ENCODE measurements around the gene TECPR1.

GRCh38 chr7:98295467-98296192, 43.6 kb upstream of the TECPR1 start:
- TF ChIP-seq EZH2 (IDR thresholded peaks at IDR 0.05; ENCODE audit: insufficient read depth, poor library complexity, severe bottlenecking) (no peak), EZH2phosphoT487 (IDR thresholded peaks at IDR 0.05; ENCODE audit: insufficient read depth, low read depth) (no peak)

Data from GM23248 (cell line).